GM18505 (cell line): ENCODE results near the gene SOX21.
A peak's percentile ranks its signal among the peaks of the same experiment; 100 is the strongest.

Source experiments
- ATAC-seq: cut with Tn5 transposase; IDR thresholded peaks from one replicate; pipeline ENCODE4 v1.9.1; 2021; ENCODE audit not compliant: unreplicated experiment
- POLR2A ChIP-seq: IDR thresholded peaks from 4 replicates; pipeline ENCODE4 v1.6.1; 2011; ENCODE audit warnings: borderline replicate concordance; ENCODE audit not compliant: insufficient read depth, insufficient read length; ENCODE audit errors: extremely low read depth

SOX21 gene

GRCh38 chr13:94713561-94714182 is 1.3 kb upstream of the SOX21 start:
- no peak for TF ChIP-seq POLR2A
- no peak for ATAC-seq

- no peak for TF ChIP-seq POLR2A
- ATAC-seq: no peak
Measured at GRCh38 chr13:94712812-94713560, 641 bp upstream of the SOX21 start.

- TF ChIP-seq POLR2A: no peak
- peak; percentile 24 for ATAC-seq
Measured at GRCh38 chr13:94711561-94712286, 621 bp downstream of the SOX21 start.

GRCh38 chr13:94710881-94711560 is 1.3 kb downstream of the SOX21 start:
- no peak for TF ChIP-seq POLR2A
- peak; percentile 71 for ATAC-seq

GRCh38 chr13:94710065-94710781 is 2.1 kb downstream of the SOX21 start:
- TF ChIP-seq POLR2A: no peak
- ATAC-seq: no peak

GRCh38 chr13:94709001-94709834 is 3.1 kb downstream of the SOX21 start:
- TF ChIP-seq POLR2A: no peak
- no peak for ATAC-seq

- TF ChIP-seq POLR2A: no peak
- no peak for ATAC-seq
Measured at GRCh38 chr13:94708031-94708859, 4.1 kb downstream of the SOX21 start.

GRCh38 chr13:94707400-94708021 is 4.8 kb downstream of the SOX21 start:
- TF ChIP-seq POLR2A: no peak
- no peak for ATAC-seq

GRCh38 chr13:94706843-94707399 is 5.4 kb downstream of the SOX21 start:
- no peak for ATAC-seq
- no peak for TF ChIP-seq POLR2A

- ATAC-seq: no peak
- no peak for TF ChIP-seq POLR2A
Measured at GRCh38 chr13:94706101-94706842, 6.1 kb downstream of the SOX21 start.
